IPS DF 19.7 (cell line): ENCODE data around the gene COQ8A.
"Not testable (repeated sequence)": the region's sequence is repeated elsewhere in the genome, so short reads cannot be mapped to it uniquely, and the experiment has no call there.

ENCODE experiments used
- DNase-seq: peaks from one replicate; pipeline ENCODE4 v3.0.0-alpha.2; 2013; ENCODE audit warnings: low read depth, low spot score

Gene COQ8A

GRCh38 chr1:226951286-226952117 is 11.4 kb downstream of the COQ8A start:
- DNase-seq, result no peak

- no peak for DNase-seq
Observed at GRCh38 chr1:226952118-226952441, 12.0 kb downstream of the COQ8A start.

GRCh38 chr1:226953175-226953800 is 13.2 kb downstream of the COQ8A start:
- DNase-seq, result no peak

GRCh38 chr1:226954337-226954736 is 14.2 kb downstream of the COQ8A start:
- no peak for DNase-seq

GRCh38 chr1:226954777-226955176 is 14.7 kb downstream of the COQ8A start:
- no peak for DNase-seq

- not testable (repeated sequence) for DNase-seq
Observed at GRCh38 chr1:226955857-226956256, 15.8 kb downstream of the COQ8A start.

- DNase-seq, result no peak
Observed at GRCh38 chr1:226956942-226957713, 17.0 kb downstream of the COQ8A start.

- DNase-seq, result no peak
Observed at GRCh38 chr1:226957714-226958113, 17.6 kb downstream of the COQ8A start.

- DNase-seq, result no peak
Observed at GRCh38 chr1:226958300-226958699, 18.2 kb downstream of the COQ8A start.

GRCh38 chr1:226960256-226960655 is 20.2 kb downstream of the COQ8A start:
- DNase-seq, result no peak

- no peak for DNase-seq
Observed at GRCh38 chr1:226960944-226961765, 21.1 kb downstream of the COQ8A start.

GRCh38 chr1:226962421-226963391 is 22.6 kb downstream of the COQ8A start:
- DNase-seq, result no peak

- DNase-seq, result no peak
Observed at GRCh38 chr1:226964068-226964425, 24.0 kb downstream of the COQ8A start.

- DNase-seq, result no peak
Observed at GRCh38 chr1:226964611-226965486, 24.8 kb downstream of the COQ8A start.

- DNase-seq, result no peak
Observed at GRCh38 chr1:226965581-226966440, 25.7 kb downstream of the COQ8A start.

- DNase-seq, result no peak
Observed at GRCh38 chr1:226966683-226967082, 26.6 kb downstream of the COQ8A start.

GRCh38 chr1:226967665-226968064 is 27.6 kb downstream of the COQ8A start:
- no peak for DNase-seq

GRCh38 chr1:226971765-226972164 is 31.7 kb downstream of the COQ8A start:
- DNase-seq, result no peak

- no peak for DNase-seq
Observed at GRCh38 chr1:226972931-226973330, 32.8 kb downstream of the COQ8A start.
